Panc1 (cell line): ENCODE results near the gene PRR5. TPM values are rescaled to one million over a fixed set of nuclear protein-coding genes. Genes with fewer than 3 reads are reported as not detected.

ENCODE experiments used
- ATAC-seq: fragments of 200-7000 bp; cut with Tn5 transposase; 2 replicates; pipeline ENCODE4 v1.9.1; 2020; ENCODE audit warnings: mild to moderate bottlenecking, moderate library complexity
- BruUV-seq: library from RNA; stranded (reverse); fragments of 400-500 nt; replicated peaks from 2 replicates; lab custom pipeline; 2021; lab: Mats Ljungman, UMichigan
- CTCF ChIA-PET: fragments of 300-600 bp; sonication (Branson Sonifier 250); formaldehyde crosslinking; loops from one replicate; lab custom pipeline; 2022; ENCODE audit warnings: antibody characterized with exemption; lab: Charles Lee
- POLR2A ChIA-PET: fragments of 300-600 bp; sonication (Branson Sonifier 250); formaldehyde crosslinking; loops from one replicate; lab custom pipeline; 2022; ENCODE audit warnings: antibody characterized with exemption; lab: Charles Lee
- DNase-seq: peaks from one replicate; pipeline ENCODE4 v3.0.0-alpha.2; 2010; ENCODE audit warnings: low read depth, low spot score
- H3K27ac ChIP-seq: 2 replicates; pipeline ENCODE4 v1.5.1; 2011; ENCODE audit warnings: mild to moderate bottlenecking, low read length, inconsistent platforms
- H3K27me3 ChIP-seq: fragments of 200-500 bp; sonication (Bioruptor generic); 2 replicates; pipeline ENCODE4 v1.6.0; 2014; ENCODE audit warnings: low read length, inconsistent platforms; ENCODE audit not compliant: control insufficient read depth, insufficient read depth
- H3K36me3 ChIP-seq: fragments of 200-500 bp; sonication (Bioruptor generic); 2 replicates; pipeline ENCODE4 v1.5.1; 2014; ENCODE audit warnings: inconsistent platforms, mild to moderate bottlenecking, low read length, moderate library complexity; ENCODE audit not compliant: control insufficient read depth, insufficient read depth
- H3K4me1 ChIP-seq: 2 replicates; pipeline ENCODE4 v1.5.1; 2011; ENCODE audit warnings: inconsistent platforms, mild to moderate bottlenecking, low read length, moderate library complexity; ENCODE audit not compliant: control insufficient read depth, insufficient read depth
- H3K4me3 ChIP-seq, 2 experiments: 2 replicates each; pipeline ENCODE4 v1.5.1; 2011 to 2012; ENCODE audit warnings: low read depth in 2 of 2, low read length in 2 of 2, mild to moderate bottlenecking in 2 of 2, inconsistent platforms in 1 of 2, moderate library complexity in 1 of 2
- H3K9me3 ChIP-seq: fragments of 200-500 bp; sonication (Bioruptor generic); 2 replicates; pipeline ENCODE4 v1.5.1; 2014; ENCODE audit warnings: low read depth, mild to moderate bottlenecking, inconsistent platforms, low read length, moderate library complexity; ENCODE audit not compliant: control insufficient read depth, insufficient read depth
- CTCF ChIP-seq: fragments of 450-650 bp; IDR thresholded peaks from 2 replicates; pipeline ENCODE4 v1.5.1; 2017; ENCODE audit warnings: mild to moderate bottlenecking
- POLR2AphosphoS5 ChIP-seq: IDR thresholded peaks from 2 replicates; pipeline ENCODE4 v1.6.1; 2012; ENCODE audit warnings: mild to moderate bottlenecking, low read depth, low read length, moderate library complexity
- REST ChIP-seq, 2 experiments: IDR thresholded peaks; 2 replicates each; pipeline ENCODE4 v1.6.1; 2011 to 2012; ENCODE audit warnings: low read depth in 2 of 2, control low read depth in 1 of 2, low read length in 1 of 2, mild to moderate bottlenecking in 1 of 2, moderate library complexity in 1 of 2; ENCODE audit not compliant: insufficient read depth in 1 of 2
- SIN3A ChIP-seq: IDR thresholded peaks from 2 replicates; pipeline ENCODE4 v1.6.1; 2012; ENCODE audit warnings: low read depth, mild to moderate bottlenecking, low read length, moderate library complexity, borderline replicate concordance; ENCODE audit not compliant: insufficient read depth
- TCF7L2 ChIP-seq: IDR thresholded peaks from 2 replicates; pipeline ENCODE4 v1.6.1; 2011; ENCODE audit warnings: mild to moderate bottlenecking, low read depth, low read length, inconsistent platforms
- in situ Hi-C: cut with HindIII; loops from 2 replicates; pipeline ENCODE4 v1.10.0; 2016; ENCODE audit warnings: low sequenced_read_pairs, low pct_unique_long_range_greater_than_20kb
- intact Hi-C: fragments of 100-400 bp; cut with micrococcal nuclease; formaldehyde crosslinking; loops from one replicate; pipeline ENCODE4 v1.10.0; 2022; ENCODE audit not compliant: unreplicated experiment
- total RNA-seq: library from RNA; stranded (reverse); gene quantifications from one replicate; pipeline ENCODE4 v1.2.1, GENCODE V29; 2021; ENCODE audit not compliant: unreplicated experiment

PRR5 gene
- total RNA-seq, 1 experiment from 2014 or later: 11.5 TPM

GRCh38 chr22:44664149-44664548 lies 37.9 kb upstream of the PRR5 start:
- DNase-seq (no peak), ATAC-seq (no peak)
- ChIA-PET POLR2A (no interaction called here), CTCF (no interaction called here)
- TF ChIP-seq REST (IDR thresholded peaks at IDR 0.05; ENCODE audit: insufficient read depth in 1 of 2, low read depth in 2 of 2, low read length in 1 of 2): no peak
- TF ChIP-seq POLR2AphosphoS5: no peak
- TF ChIP-seq TCF7L2: no peak
- no peak for TF ChIP-seq SIN3A
- no peak for TF ChIP-seq CTCF
- no peak overlapping the region for H3K4me3 ChIP-seq
- no peak overlapping the region for H3K27ac ChIP-seq
- H3K27me3 ChIP-seq: no peaks in the 10 kb centered on the region
- in situ Hi-C loops (no loop called here), intact Hi-C loops (no loop called here)
- H3K36me3 ChIP-seq: no peaks in the 10 kb centered on the region
- no peaks in the 10 kb centered on the region for H3K9me3 ChIP-seq
- no TSS peak for BruUV-seq
- peaks cover 9% of the 10 kb centered on the region; the same call in 1 of the 2 replicates for H3K4me1 ChIP-seq

DNA sequence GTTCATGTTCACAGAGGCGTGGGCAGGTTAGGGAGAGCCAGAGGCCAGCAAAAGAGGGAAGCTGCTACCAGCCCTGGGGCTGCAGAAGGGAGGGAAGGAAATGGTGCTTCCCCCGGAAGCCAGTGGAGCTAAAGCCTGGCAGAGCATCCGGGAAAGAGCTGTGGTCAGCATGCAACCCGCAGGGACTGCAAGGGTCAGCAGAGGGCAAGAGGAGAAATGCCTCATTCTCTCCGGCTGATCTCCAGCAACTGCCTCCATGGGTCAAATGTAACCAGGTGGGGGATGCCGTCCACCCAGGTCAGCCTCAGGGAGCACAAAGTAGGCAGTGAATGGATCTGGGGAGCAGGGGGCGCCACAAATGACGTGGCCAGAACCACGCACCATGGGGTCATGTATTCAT lies 36.9 kb upstream of the PRR5 start:
- ATAC-seq (no peak), DNase-seq (no peak)
- Histone ChIP-seq H3K27me3 (no peaks in the 10 kb centered on the region), H3K36me3 (no peaks in the 10 kb centered on the region), H3K27ac (no peak overlapping the region), H3K4me1 (peaks cover 9% of the 10 kb centered on the region; the same call in 1 of the 2 replicates), H3K4me3 (no peak overlapping the region), H3K9me3 (no peaks in the 10 kb centered on the region)
- ChIA-PET CTCF (no interaction called here), POLR2A (no interaction called here)
- intact Hi-C loops (no loop called here), in situ Hi-C loops (no loop called here)
- BruUV-seq: no TSS peak
- TF ChIP-seq TCF7L2: no peak

- no peak overlapping the region for H3K27ac ChIP-seq
- no peak overlapping the region for H3K4me3 ChIP-seq
- in situ Hi-C loops: no loop called here
- no peak for DNase-seq
- ChIA-PET CTCF (interaction anchor here (0.6 kb wide), 1 partner anchor 10 kb away, joined by 5 read pairs; no protein-coding TSS in a partner anchor), POLR2A (no interaction called here)
- intact Hi-C loops: no loop called here
- TF ChIP-seq TCF7L2 (no peak), CTCF (no peak)
- H3K4me1 ChIP-seq: peaks cover 9% of the 10 kb centered on the region; the same call in 1 of the 2 replicates
- H3K27me3 ChIP-seq: no peaks in the 10 kb centered on the region
- H3K36me3 ChIP-seq: no peaks in the 10 kb centered on the region
- no peak for ATAC-seq
- BruUV-seq: no TSS peak
- no peaks in the 10 kb centered on the region for H3K9me3 ChIP-seq
Measured at GRCh38 chr22:44666207-44666585, 35.8 kb upstream of the PRR5 start.
